Astrocyte of the cerebellum (primary cell): Measurements from ENCODE around the gene EML1.

ENCODE experiments used
- DNase-seq: peaks from one replicate; pipeline ENCODE4 v3.0.0-alpha.2; 2011; ENCODE audit warnings: low read depth
- H3K4me3 ChIP-seq: 2 replicates; pipeline ENCODE4 v1.5.1; 2011; ENCODE audit warnings: mild to moderate bottlenecking, low read depth, low read length, moderate library complexity
- in situ Hi-C: cut with HindIII; loops from 2 replicates; pipeline ENCODE4 v1.10.0; 2017; ENCODE audit warnings: low sequenced_read_pairs
- TF ChIP-seq, protein P1 (sequence below): IDR thresholded peaks from 2 replicates; pipeline ENCODE4 v1.5.1; 2012; ENCODE audit warnings: low read length, low read depth, moderate library complexity, mild to moderate bottlenecking; ENCODE audit errors: missing control alignments

EML1 gene

DNA sequence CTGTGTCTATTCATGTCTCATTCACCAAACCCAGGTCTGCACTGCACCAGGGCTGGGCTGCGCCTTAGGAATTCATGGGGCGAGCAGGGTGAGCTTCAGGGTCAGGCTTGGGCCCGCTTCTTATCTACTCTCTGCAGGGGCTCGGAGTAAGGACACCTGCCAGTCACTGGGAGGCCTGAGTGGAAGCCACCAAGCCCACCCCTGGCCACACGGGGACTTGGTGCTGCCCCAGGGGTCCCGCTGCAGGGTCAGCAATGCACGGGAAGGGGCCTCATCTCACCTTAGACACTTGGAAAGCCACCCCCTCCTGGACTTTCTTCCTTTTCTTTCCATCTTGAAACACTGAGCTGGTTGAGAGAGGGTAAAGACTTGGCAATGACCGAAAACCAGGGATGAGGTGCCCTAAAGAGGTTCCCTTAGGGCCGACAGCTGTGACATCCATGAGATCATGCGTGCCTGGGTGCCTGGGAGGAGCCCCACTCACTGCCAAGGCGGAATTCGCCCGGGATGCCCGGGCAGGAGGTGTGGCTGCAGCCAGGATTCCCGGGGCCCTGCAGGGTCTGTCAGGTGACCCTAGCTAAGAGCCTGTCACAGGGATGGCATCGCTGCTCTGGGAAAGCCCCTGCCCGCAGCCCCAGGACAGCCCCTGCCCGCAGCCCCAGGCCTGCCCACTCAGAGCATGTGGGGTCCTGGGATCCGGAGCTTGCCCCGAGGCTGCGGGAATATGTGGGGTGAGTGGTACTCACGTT lies 45.5 kb upstream of the EML1 start:
- in situ Hi-C loops, result loop anchor here (10.0 kb wide), 1 partner anchor 47 kb away; the partner anchor contains the start of gene EML1
- no peak overlapping the region for H3K4me3 ChIP-seq
- TF ChIP-seq, protein P1, sequence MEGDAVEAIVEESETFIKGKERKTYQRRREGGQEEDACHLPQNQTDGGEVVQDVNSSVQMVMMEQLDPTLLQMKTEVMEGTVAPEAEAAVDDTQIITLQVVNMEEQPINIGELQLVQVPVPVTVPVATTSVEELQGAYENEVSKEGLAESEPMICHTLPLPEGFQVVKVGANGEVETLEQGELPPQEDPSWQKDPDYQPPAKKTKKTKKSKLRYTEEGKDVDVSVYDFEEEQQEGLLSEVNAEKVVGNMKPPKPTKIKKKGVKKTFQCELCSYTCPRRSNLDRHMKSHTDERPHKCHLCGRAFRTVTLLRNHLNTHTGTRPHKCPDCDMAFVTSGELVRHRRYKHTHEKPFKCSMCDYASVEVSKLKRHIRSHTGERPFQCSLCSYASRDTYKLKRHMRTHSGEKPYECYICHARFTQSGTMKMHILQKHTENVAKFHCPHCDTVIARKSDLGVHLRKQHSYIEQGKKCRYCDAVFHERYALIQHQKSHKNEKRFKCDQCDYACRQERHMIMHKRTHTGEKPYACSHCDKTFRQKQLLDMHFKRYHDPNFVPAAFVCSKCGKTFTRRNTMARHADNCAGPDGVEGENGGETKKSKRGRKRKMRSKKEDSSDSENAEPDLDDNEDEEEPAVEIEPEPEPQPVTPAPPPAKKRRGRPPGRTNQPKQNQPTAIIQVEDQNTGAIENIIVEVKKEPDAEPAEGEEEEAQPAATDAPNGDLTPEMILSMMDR, result no peak
- DNase-seq, result no peak

DNA sequence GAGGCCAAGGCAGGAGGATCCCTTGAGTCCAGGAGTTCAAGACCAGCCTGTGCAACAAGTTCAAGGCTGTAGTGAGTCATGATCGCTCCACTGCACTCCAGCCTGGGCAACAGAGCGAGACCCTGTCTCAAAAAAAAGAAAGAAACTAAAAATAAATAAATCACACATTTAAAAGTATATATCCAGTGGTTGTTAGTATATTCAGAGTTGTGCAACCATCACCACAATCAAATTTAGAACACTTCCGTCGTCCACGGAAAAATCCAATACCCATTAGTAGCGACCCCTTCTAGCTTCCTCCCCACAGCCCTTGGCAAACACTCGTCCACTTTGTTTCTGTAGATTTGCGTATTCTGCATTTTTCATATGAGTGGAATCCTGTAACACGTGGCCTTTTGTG lies 44.7 kb upstream of the EML1 start:
- TF ChIP-seq, protein P1, result no peak
- DNase-seq, result no peak

DNA sequence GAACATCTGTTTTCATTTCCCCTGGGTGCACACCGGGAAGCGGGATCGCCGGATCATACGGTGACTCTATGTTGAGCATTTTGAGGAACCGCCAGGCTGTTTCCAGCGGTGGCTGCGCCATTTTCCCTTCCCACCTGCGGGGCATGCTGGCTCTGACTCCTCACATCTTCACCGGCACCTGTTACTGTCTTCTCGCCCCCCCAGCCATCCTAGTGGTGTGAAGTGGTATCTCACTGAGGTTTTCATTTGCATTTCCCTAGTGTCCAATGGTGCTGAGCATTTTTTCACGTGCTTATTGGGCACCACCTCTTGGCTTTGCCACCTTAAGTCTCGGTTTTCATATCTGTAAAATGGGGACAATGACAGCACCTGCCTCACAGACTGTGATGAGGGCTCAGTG lies 44.1 kb upstream of the EML1 start:
- no peak overlapping the region for H3K4me3 ChIP-seq
- TF ChIP-seq, protein P1, result peak; percentile 36
- in situ Hi-C loops, result loop anchor here (10.0 kb wide), 1 partner anchor 46 kb away; the partner anchor contains the start of gene EML1
- DNase-seq, result no peak

More for the DNA sequence above, 44.7 kb upstream of the EML1 start:
- no peak overlapping the region for H3K4me3 ChIP-seq
- in situ Hi-C loops, result loop anchor here (10.0 kb wide), 1 partner anchor 46 kb away; the partner anchor contains the start of gene EML1

DNA sequence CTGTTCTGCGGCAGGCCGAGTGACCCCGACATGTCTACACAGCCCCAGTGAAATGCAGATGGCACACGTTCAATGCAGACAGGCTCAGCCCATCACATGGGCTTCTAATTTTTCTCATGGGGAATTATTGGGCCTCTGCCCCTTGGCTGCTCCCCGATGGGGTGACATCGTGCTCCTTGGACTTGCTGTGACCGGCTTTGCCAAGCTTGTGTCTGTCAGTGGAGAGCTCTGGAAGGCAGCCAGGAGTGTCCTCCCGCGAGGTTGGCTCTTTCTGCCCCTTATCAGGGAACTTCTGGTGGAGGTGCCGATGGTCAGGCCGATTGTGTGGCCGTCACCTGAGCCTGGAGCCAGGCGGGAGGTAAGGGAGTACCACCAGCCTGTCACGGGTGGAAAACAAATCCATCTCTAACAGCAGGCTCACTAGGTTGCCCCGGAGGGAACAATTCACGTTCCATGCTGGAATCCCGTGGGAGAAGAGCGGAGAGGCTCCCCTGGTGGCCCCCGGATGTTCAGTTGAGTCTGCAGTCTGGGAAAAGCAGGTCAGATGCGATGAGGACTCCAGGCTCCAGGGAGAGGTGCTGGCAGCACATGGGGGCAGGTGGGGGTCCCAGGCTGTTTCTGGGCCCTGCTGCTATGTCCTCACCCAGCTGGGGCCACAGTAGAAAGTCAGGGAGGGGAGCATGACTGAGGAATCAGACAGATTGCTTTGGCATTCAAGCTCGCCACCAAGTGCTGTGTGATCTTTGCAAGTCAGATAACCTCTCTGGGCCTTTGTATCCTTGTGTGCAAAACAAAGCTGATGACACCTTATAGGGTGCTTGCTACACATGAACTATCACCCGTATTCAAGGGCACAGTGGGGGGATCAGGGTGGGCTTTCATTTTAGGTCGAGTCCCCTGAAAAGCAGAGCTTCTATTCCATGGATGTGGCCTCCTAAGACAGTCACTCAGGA lies 43.2 kb upstream of the EML1 start:
- no peak for DNase-seq
- in situ Hi-C loops, result loop anchor here (10.0 kb wide), 2 partner anchors 45 to 125 kb away; partner anchors contain the start of gene EML1
- H3K4me3 ChIP-seq, result no peak overlapping the region
- TF ChIP-seq, protein P1, result no peak

DNA sequence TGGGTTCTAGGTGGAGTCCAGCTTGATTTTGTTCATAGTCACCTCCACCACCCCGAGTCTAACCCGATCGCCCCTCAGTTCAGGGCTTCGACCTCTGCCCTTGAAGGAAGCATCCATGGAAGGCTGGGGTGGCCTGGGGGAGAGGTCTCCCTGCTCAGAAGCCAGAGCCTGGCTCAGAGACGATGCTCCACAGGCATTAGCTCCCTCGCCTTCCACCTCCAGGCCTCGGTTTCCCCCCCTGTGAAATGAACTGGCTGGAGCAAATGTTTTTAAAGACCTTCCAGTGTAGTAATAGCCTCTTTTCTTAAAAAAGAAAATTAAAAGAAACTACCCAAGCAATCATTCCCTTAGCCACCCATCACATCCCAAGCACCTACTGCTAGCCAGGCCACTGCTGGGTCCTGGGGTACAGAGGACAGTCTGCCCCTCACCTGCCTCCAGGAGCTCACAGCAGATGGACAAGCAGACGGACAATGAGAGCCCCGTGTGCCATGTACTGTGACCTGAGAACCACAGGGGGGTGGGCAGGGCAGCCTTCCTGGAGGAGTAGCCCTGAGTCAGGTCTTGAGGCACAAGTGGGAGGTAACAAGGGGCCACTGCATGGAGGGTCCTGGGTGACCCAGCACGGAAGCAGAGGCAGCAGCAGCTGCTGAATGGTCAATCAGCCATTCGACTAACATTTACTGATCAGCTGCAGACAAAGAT lies 42.3 kb upstream of the EML1 start:
- in situ Hi-C loops, result loop anchor here (10.0 kb wide), 1 partner anchor 124 kb away; no protein-coding TSS in a partner anchor
- TF ChIP-seq, protein P1, result no peak
- H3K4me3 ChIP-seq, result no peak overlapping the region
- DNase-seq, result no peak
